ENCODE results near the gene C16orf74. TPM values are rescaled to one million over a fixed set of nuclear protein-coding genes. Genes with fewer than 3 reads are reported as not detected.

C16orf74 gene
- total RNA-seq, 1 experiment from 2014 or later: 44.3 TPM

DNA sequence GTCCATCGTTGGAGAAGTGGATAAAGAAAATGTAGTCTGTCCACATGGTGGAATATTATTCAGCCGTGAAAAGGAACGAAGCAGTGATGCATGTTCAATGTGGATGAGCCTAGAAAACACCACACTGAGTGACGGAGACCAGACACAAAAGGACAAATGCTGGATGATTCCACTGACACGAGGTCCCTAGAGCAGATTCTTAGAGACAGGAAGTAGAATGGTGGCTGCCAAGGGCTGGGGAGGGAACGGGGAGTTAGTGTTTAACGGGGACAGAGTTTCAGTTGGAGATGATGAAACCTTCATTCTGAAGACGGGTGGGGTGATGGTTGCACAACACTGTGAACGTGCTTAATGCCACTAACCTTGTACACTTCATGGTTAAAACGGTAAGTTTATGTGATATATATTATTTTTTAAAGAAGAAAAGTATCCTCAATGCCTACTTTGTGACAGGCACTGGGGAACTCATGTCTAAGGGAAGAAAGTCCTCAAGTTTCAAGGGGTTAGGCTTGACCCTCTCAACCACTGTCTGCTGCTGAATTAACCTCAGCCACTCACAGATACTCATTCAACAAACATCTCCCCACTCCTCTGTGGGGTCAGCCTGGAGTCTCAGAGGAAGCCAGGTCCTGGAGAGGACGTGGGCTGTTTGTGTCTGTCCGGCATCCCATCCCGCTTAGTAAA, 17.6 kb downstream of the C16orf74 start:
- DNase-seq: no peak
- BruUV-seq (replicated peaks): no TSS peak
- Histone ChIP-seq H3K4me2 (no peak overlapping the region), H3K27me3 (ENCODE audit: insufficient read depth, low read depth) (no peaks in the 10 kb centered on the region), H3K36me3 (ENCODE audit: low read depth) (no peaks in the 10 kb centered on the region), H3K27ac (peak overlapping the region; percentile 24; the same call in 1 of the 2 replicates), H3K9me2 (ENCODE audit: insufficient read depth) (no peaks in the 10 kb centered on the region), H3K4me1 (replicated peaks; ENCODE audit: insufficient read depth) (peaks cover 9% of the 10 kb centered on the region; the same call in 1 of the 2 replicates), H4K20me1 (ENCODE audit: insufficient read depth) (peaks cover 5% of the 10 kb centered on the region; the same call in 1 of the 2 replicates), H3K79me2 (ENCODE audit: low read depth) (no peaks in the 10 kb centered on the region), H3F3A (ENCODE audit: insufficient read depth, low read depth) (peaks cover 19% of the 10 kb centered on the region; the same call in 1 of the 2 replicates), H3K4me3 (no peak overlapping the region), H3K9me3 (ENCODE audit: insufficient read depth, low read depth) (no peaks in the 10 kb centered on the region), H2AFZ (no peak overlapping the region)
- no peak for TF ChIP-seq EZH2 (IDR thresholded peaks at IDR 0.05; ENCODE audit: low read depth)
- TF ChIP-seq CTCF (conservative IDR thresholded peaks at IDR 0.05): no peak
- POLR2A ChIA-PET (ENCODE audit: unreplicated experiment): no interaction called here
- intact Hi-C loops (cut with micrococcal nuclease; ENCODE audit: unreplicated experiment): no loop called here
- CTCF ChIA-PET: no interaction called here

GRCh38 chr16:85731179-85731578, 19.7 kb downstream of the C16orf74 start:
- H3K4me1 ChIP-seq (replicated peaks; ENCODE audit: insufficient read depth): peaks cover 9% of the 10 kb centered on the region; the same call in 1 of the 2 replicates
- H3K79me2 ChIP-seq (ENCODE audit: low read depth): no peaks in the 10 kb centered on the region
- H2AFZ ChIP-seq: no peak overlapping the region
- BruUV-seq (replicated peaks): no TSS peak
- TF ChIP-seq CTCF (conservative IDR thresholded peaks at IDR 0.05) (no peak), EZH2 (IDR thresholded peaks at IDR 0.05; ENCODE audit: low read depth) (no peak)
- ChIA-PET CTCF (no interaction called here), POLR2A (ENCODE audit: unreplicated experiment) (no interaction called here)
- H3K4me2 ChIP-seq: no peak overlapping the region
- H3K9me2 ChIP-seq (ENCODE audit: insufficient read depth): no peaks in the 10 kb centered on the region
- no peaks in the 10 kb centered on the region for H3K9me3 ChIP-seq (ENCODE audit: insufficient read depth, low read depth)
- H3K27me3 ChIP-seq (ENCODE audit: insufficient read depth, low read depth): no peaks in the 10 kb centered on the region
- no peak overlapping the region for H3K27ac ChIP-seq
- intact Hi-C loops (cut with micrococcal nuclease; ENCODE audit: unreplicated experiment): no loop called here
- H3K4me3 ChIP-seq: no peak overlapping the region
- no peaks in the 10 kb centered on the region for H3K36me3 ChIP-seq (ENCODE audit: low read depth)
- no peaks in the 10 kb centered on the region; the same call in 1 of the 2 replicates for H4K20me1 ChIP-seq (ENCODE audit: insufficient read depth)
- no peak for DNase-seq
- peaks cover 19% of the 10 kb centered on the region; the same call in 1 of the 2 replicates for H3F3A ChIP-seq (ENCODE audit: insufficient read depth, low read depth)

- H3K9me3 ChIP-seq (ENCODE audit: insufficient read depth, low read depth): no peaks in the 10 kb centered on the region
- H4K20me1 ChIP-seq (ENCODE audit: insufficient read depth): no peaks in the 10 kb centered on the region; the same call in 1 of the 2 replicates
- H3K4me3 ChIP-seq: no peak overlapping the region
- intact Hi-C loops (cut with micrococcal nuclease; ENCODE audit: unreplicated experiment): no loop called here
- no peak overlapping the region for H3K4me2 ChIP-seq
- TF ChIP-seq EZH2 (IDR thresholded peaks at IDR 0.05; ENCODE audit: low read depth) (no peak), CTCF (conservative IDR thresholded peaks at IDR 0.05) (no peak)
- BruUV-seq (replicated peaks): no TSS peak
- peaks cover 9% of the 10 kb centered on the region; the same call in 1 of the 2 replicates for H3K4me1 ChIP-seq (replicated peaks; ENCODE audit: insufficient read depth)
- POLR2A ChIA-PET (ENCODE audit: unreplicated experiment): no interaction called here
- H3K79me2 ChIP-seq (ENCODE audit: low read depth): no peaks in the 10 kb centered on the region
- DNase-seq: no peak
- no peaks in the 10 kb centered on the region for H3K27me3 ChIP-seq (ENCODE audit: insufficient read depth, low read depth)
- no peaks in the 10 kb centered on the region for H3K9me2 ChIP-seq (ENCODE audit: insufficient read depth)
- CTCF ChIA-PET: no interaction called here
- H3K36me3 ChIP-seq (ENCODE audit: low read depth): no peaks in the 10 kb centered on the region
- peaks cover 13% of the 10 kb centered on the region; the same call in 1 of the 2 replicates for H3F3A ChIP-seq (ENCODE audit: insufficient read depth, low read depth)
- no peak overlapping the region for H2AFZ ChIP-seq
- no peak overlapping the region for H3K27ac ChIP-seq
These were observed 20.8 kb downstream of the C16orf74 start for GRCh38 chr16:85730186-85730465.
